SK-N-SH (cell line): ENCODE measurements around the gene RXFP3. TPM values are rescaled to one million over a fixed set of nuclear protein-coding genes. Genes with fewer than 3 reads are reported as not detected.

Source experiments
- CTCF ChIA-PET: fragments of 300-600, 350-600 bp; formaldehyde crosslinking; extraction: SDS; loops from one replicate; lab custom pipeline; 2021; lab: Yijun Ruan, JAX
- POLR2A ChIA-PET: fragments of 350-600 bp; sonication (Branson Sonifier 250); formaldehyde crosslinking; extraction: SDS; loops from one replicate; lab custom pipeline; 2020; ENCODE audit warnings: antibody characterized with exemption, inconsistent platforms; lab: Yijun Ruan, JAX
- DNase-seq: peaks from one replicate; pipeline ENCODE4 v3.0.0; 2012
- H2AFZ ChIP-seq: fragments of 200-600 bp; sonication (generic); 2 replicates; pipeline ENCODE4 v1.8.1; 2016; ENCODE audit warnings: antibody characterized with exemption, mild to moderate bottlenecking, low read depth
- H3F3A ChIP-seq: fragments of 200-600 bp; sonication (generic); replicated peaks from 2 replicates; pipeline ENCODE3; 2016; ENCODE audit warnings: antibody characterized with exemption, mild to moderate bottlenecking; ENCODE audit not compliant: insufficient read depth
- H3K27ac ChIP-seq, 2 experiments: fragments of 200-500 bp in 1 of 2; fragments of 200-600 bp in 1 of 2; sonication (Bioruptor generic) in 1 of 2; sonication (generic), shearing (Covaris generic) in 1 of 2; 2 replicates each; pipeline versions ENCODE4 v1.5.1 to v1.6.1; 2014 to 2016; ENCODE audit warnings: low read depth in 2 of 2, inconsistent platforms in 1 of 2, low read length in 1 of 2, mild to moderate bottlenecking in 1 of 2, mixed read lengths in 1 of 2
- H3K27me3 ChIP-seq: fragments of 200-600 bp; sonication (generic), shearing (Covaris generic); 2 replicates; pipeline ENCODE4 v1.6.1; 2016; ENCODE audit warnings: mixed run types; ENCODE audit not compliant: insufficient read depth
- H3K36me3 ChIP-seq, 2 experiments: fragments of 200-500 bp in 1 of 2; fragments of 200-600 bp in 1 of 2; sonication (Bioruptor generic) in 1 of 2; sonication (generic) in 1 of 2; replicated peaks in 1 of 2; 2 replicates each; pipeline versions ENCODE3 to v1.5.1; 2014 to 2016; ENCODE audit warnings: low read length in 1 of 2, mild to moderate bottlenecking in 1 of 2; ENCODE audit not compliant: insufficient read depth in 2 of 2, control insufficient read depth in 1 of 2
- H3K4me1 ChIP-seq, 2 experiments: fragments of 200-500 bp in 1 of 2; fragments of 200-600 bp in 1 of 2; sonication (Bioruptor generic) in 1 of 2; sonication (generic), shearing (Covaris generic) in 1 of 2; 2 replicates each; pipeline versions ENCODE4 v1.5.1 to v1.6.1; 2014 to 2016; ENCODE audit warnings: low read depth in 1 of 2, low read length in 1 of 2, mixed run types in 1 of 2; ENCODE audit not compliant: insufficient read depth in 2 of 2, control insufficient read depth in 1 of 2
- H3K4me2 ChIP-seq: fragments of 200-600 bp; sonication (generic), shearing (Covaris generic); 2 replicates; pipeline ENCODE4 v1.6.1; 2017; ENCODE audit warnings: mixed run types
- H3K4me3 ChIP-seq, 2 experiments: fragments of 200-500 bp in 1 of 2; fragments of 200-600 bp in 1 of 2; sonication (Bioruptor generic) in 1 of 2; sonication (generic), shearing (Covaris generic) in 1 of 2; 2 replicates each; pipeline versions ENCODE4 v1.5.1 to v1.8.1; 2014 to 2016; ENCODE audit warnings: low read depth in 2 of 2, inconsistent platforms in 1 of 2, low read length in 1 of 2, mild to moderate bottlenecking in 1 of 2, mixed read lengths in 1 of 2, moderate library complexity in 1 of 2
- H3K79me2 ChIP-seq: fragments of 200-600 bp; sonication (generic); 2 replicates; pipeline ENCODE4 v1.8.1; 2017; ENCODE audit warnings: mild to moderate bottlenecking; ENCODE audit not compliant: insufficient read depth
- H3K9ac ChIP-seq: fragments of 200-600 bp; sonication (generic); 2 replicates; pipeline ENCODE4 v1.6.1; 2017; ENCODE audit warnings: mixed run types
- H3K9me2 ChIP-seq: fragments of 200-600 bp; sonication (generic); 2 replicates; pipeline ENCODE4 v1.6.1; 2017; ENCODE audit warnings: mixed run types
- H3K9me3 ChIP-seq: fragments of 200-600 bp; sonication (generic); 2 replicates; pipeline ENCODE4 v1.6.1; 2017; ENCODE audit warnings: mixed run types, mild to moderate bottlenecking, moderate library complexity
- H4K20me1 ChIP-seq: fragments of 200-600 bp; sonication (generic); 2 replicates; pipeline ENCODE4 v1.6.1; 2017; ENCODE audit warnings: mild to moderate bottlenecking, mixed run types; ENCODE audit not compliant: insufficient read depth
- ELF1 ChIP-seq: IDR thresholded peaks from 2 replicates; pipeline ENCODE4 v1.4.0; 2012
- FOXJ3 ChIP-seq: sonication (generic); formaldehyde crosslinking; IDR thresholded peaks from 2 replicates; pipeline ENCODE4 v1.5.1; 2020; ENCODE audit warnings: mild to moderate bottlenecking, missing genetic modification reagents
- FOXM1 ChIP-seq: IDR thresholded peaks from 2 replicates; pipeline ENCODE4 v1.4.0; 2012; ENCODE audit warnings: low read depth, mild to moderate bottlenecking
- JUND ChIP-seq: IDR thresholded peaks from 2 replicates; pipeline ENCODE4 v1.4.0; 2012
- MAX ChIP-seq: IDR thresholded peaks from 2 replicates; pipeline ENCODE4 v1.4.0; 2012; ENCODE audit warnings: low read depth
- MXI1 ChIP-seq: IDR thresholded peaks from 2 replicates; pipeline ENCODE4 v1.6.1; 2012; ENCODE audit warnings: mild to moderate bottlenecking, low read depth, low read length, improper control_type of control experiment
- RXRA ChIP-seq: IDR thresholded peaks from 2 replicates; pipeline ENCODE4 v1.4.0; 2012; ENCODE audit warnings: low read depth, mild to moderate bottlenecking, borderline replicate concordance
- TAF1 ChIP-seq: IDR thresholded peaks from 2 replicates; pipeline ENCODE4 v1.6.1; 2012; ENCODE audit warnings: low read depth, mild to moderate bottlenecking, low read length, moderate library complexity, borderline replicate concordance
- TEAD4 ChIP-seq: IDR thresholded peaks from 2 replicates; pipeline ENCODE4 v1.4.0; 2012; ENCODE audit warnings: mild to moderate bottlenecking, borderline replicate concordance; ENCODE audit not compliant: insufficient read depth
- WGBS: methylation state at CpG from one replicate; pipeline ENCODE4 v1.1.6; 2017; ENCODE audit warnings: low lambda C conversion rate; 5-methylcytosine and 5-hydroxymethylcytosine counted together
- polyA plus RNA-seq, 3 experiments: library from polyadenylated mRNA; depleted of rRNA; stranded (reverse); fragments of >200 nt; gene quantifications; 2 replicates each; pipeline ENCODE4 v1.2.3, GENCODE V29; 2012
- TF ChIP-seq, protein P1 (sequence below): fragments of 150-350 bp; IDR thresholded peaks from 2 replicates; pipeline ENCODE4 v1.6.1; 2016; ENCODE audit warnings: mild to moderate bottlenecking, low read depth, low read length
- TF ChIP-seq, protein P2 (sequence below): IDR thresholded peaks from 2 replicates; pipeline ENCODE4 v1.4.0; 2012; ENCODE audit warnings: low read depth, borderline replicate concordance
- TF ChIP-seq, protein P3 (sequence below): IDR thresholded peaks from 2 replicates; pipeline ENCODE4 v1.6.1; 2012; ENCODE audit warnings: mild to moderate bottlenecking, low read depth, low read length, moderate library complexity
- TF ChIP-seq, protein P4 (sequence below): fragments of 150-350 bp; IDR thresholded peaks from 2 replicates; pipeline ENCODE4 v1.6.1; 2017; ENCODE audit warnings: antibody characterized with exemption, low read length, low read depth, borderline replicate concordance

The RXFP3 gene
- polyA plus RNA-seq, 1 of the 3 experiments (the other 2 are of a cell fraction): not detected

GRCh38 chr5:33981408-33982162 is 45.4 kb downstream of the RXFP3 start:
- H3K27ac ChIP-seq: no peak overlapping the region
- no peak overlapping the region for H3K9ac ChIP-seq
- H3K36me3 ChIP-seq: peaks cover 0 to 2% of the 10 kb centered on the region in 2 experiments
- WGBS: 79% methylated on average over 8 of the region's 8 CpGs
- no peaks in the 10 kb centered on the region for H3K9me3 ChIP-seq
- DNase-seq: no peak
- no peaks in the 10 kb centered on the region for H3K9me2 ChIP-seq
- TF ChIP-seq, protein P1, sequence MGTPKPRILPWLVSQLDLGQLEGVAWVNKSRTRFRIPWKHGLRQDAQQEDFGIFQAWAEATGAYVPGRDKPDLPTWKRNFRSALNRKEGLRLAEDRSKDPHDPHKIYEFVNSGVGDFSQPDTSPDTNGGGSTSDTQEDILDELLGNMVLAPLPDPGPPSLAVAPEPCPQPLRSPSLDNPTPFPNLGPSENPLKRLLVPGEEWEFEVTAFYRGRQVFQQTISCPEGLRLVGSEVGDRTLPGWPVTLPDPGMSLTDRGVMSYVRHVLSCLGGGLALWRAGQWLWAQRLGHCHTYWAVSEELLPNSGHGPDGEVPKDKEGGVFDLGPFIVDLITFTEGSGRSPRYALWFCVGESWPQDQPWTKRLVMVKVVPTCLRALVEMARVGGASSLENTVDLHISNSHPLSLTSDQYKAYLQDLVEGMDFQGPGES: no peak
- TF ChIP-seq, protein P2, sequence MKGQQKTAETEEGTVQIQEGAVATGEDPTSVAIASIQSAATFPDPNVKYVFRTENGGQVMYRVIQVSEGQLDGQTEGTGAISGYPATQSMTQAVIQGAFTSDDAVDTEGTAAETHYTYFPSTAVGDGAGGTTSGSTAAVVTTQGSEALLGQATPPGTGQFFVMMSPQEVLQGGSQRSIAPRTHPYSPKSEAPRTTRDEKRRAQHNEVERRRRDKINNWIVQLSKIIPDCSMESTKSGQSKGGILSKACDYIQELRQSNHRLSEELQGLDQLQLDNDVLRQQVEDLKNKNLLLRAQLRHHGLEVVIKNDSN: no peak
- no peak for TF ChIP-seq ELF1
- TF ChIP-seq, protein P3, sequence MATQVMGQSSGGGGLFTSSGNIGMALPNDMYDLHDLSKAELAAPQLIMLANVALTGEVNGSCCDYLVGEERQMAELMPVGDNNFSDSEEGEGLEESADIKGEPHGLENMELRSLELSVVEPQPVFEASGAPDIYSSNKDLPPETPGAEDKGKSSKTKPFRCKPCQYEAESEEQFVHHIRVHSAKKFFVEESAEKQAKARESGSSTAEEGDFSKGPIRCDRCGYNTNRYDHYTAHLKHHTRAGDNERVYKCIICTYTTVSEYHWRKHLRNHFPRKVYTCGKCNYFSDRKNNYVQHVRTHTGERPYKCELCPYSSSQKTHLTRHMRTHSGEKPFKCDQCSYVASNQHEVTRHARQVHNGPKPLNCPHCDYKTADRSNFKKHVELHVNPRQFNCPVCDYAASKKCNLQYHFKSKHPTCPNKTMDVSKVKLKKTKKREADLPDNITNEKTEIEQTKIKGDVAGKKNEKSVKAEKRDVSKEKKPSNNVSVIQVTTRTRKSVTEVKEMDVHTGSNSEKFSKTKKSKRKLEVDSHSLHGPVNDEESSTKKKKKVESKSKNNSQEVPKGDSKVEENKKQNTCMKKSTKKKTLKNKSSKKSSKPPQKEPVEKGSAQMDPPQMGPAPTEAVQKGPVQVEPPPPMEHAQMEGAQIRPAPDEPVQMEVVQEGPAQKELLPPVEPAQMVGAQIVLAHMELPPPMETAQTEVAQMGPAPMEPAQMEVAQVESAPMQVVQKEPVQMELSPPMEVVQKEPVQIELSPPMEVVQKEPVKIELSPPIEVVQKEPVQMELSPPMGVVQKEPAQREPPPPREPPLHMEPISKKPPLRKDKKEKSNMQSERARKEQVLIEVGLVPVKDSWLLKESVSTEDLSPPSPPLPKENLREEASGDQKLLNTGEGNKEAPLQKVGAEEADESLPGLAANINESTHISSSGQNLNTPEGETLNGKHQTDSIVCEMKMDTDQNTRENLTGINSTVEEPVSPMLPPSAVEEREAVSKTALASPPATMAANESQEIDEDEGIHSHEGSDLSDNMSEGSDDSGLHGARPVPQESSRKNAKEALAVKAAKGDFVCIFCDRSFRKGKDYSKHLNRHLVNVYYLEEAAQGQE: no peak
- TF ChIP-seq MAX: no peak
- no peak for TF ChIP-seq FOXJ3 (CRISPR knock-in tag)
- no peak for TF ChIP-seq JUND
- TF ChIP-seq FOXM1: no peak
- TF ChIP-seq, protein P4, sequence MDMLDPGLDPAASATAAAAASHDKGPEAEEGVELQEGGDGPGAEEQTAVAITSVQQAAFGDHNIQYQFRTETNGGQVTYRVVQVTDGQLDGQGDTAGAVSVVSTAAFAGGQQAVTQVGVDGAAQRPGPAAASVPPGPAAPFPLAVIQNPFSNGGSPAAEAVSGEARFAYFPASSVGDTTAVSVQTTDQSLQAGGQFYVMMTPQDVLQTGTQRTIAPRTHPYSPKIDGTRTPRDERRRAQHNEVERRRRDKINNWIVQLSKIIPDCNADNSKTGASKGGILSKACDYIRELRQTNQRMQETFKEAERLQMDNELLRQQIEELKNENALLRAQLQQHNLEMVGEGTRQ: no peak
- no peak for TF ChIP-seq TAF1
- no peak for TF ChIP-seq TEAD4
- TF ChIP-seq MXI1: no peak
- TF ChIP-seq RXRA: no peak
- H3K27me3 ChIP-seq: no peaks in the 10 kb centered on the region
- no peak overlapping the region for H2AFZ ChIP-seq
- no peak overlapping the region for H3K4me3 ChIP-seq
- H4K20me1 ChIP-seq: no peaks in the 10 kb centered on the region
- no peaks in the 10 kb centered on the region for H3K4me1 ChIP-seq
- no peak overlapping the region for H3K4me2 ChIP-seq
- POLR2A ChIA-PET: no interaction called here
- peaks cover 11% of the 10 kb centered on the region for H3F3A ChIP-seq
- H3K79me2 ChIP-seq: no peaks in the 10 kb centered on the region
- CTCF ChIA-PET: interaction anchor here (0.6 to 1.7 kb wide), 4 partner anchors 11 to 488 kb away, joined by 3 to 5 read pairs (median 3); no protein-coding TSS in a partner anchor
